ENCODE data around the gene BUD31.
A peak's percentile ranks its signal among the peaks of the same experiment; 100 is the strongest.

The BUD31 gene

GRCh38 chr7:99433158-99433557, 24.4 kb downstream of the BUD31 start:
- DNase-seq (ENCODE audit: low spot score): no peak

- no peak for DNase-seq (ENCODE audit: low spot score)
These were observed 29.3 kb downstream of the BUD31 start for GRCh38 chr7:99437946-99438572.

- peak; percentile 99 for DNase-seq (ENCODE audit: low spot score)
These were observed 30.1 kb downstream of the BUD31 start, which contains the start of the genes CPSF4 and PTCD1 for GRCh38 chr7:99438573-99439480. Gene CPSF4, plus strand, starts transcription at chr7:99438943. Its CDS starts 140 bp downstream, at chr7:99439083. Gene PTCD1, minus strand, starts transcription at chr7:99438798. Its CDS starts 3,556 bp downstream, at chr7:99435242.

DNA sequence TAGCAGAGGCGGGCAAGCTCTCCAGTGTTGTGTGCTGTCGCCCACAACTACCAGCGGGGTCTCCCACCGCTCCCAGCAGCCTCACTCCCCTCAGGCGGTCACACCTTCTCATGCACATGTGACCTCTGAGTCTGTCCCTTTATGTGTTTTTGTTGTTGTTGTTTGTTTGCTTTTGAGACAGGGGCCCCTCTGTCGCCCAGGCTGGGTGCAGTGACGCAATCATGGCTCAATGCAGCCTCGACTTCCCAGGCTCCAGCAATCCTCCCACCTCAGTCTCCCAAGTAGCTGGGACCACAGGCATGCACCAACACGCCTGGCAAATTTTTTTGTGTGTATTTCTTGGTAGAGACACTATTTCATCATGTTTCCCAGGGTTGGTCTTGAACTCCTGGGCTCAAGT, 31.4 kb downstream of the BUD31 start:
- no peak for DNase-seq (ENCODE audit: low spot score)

DNA sequence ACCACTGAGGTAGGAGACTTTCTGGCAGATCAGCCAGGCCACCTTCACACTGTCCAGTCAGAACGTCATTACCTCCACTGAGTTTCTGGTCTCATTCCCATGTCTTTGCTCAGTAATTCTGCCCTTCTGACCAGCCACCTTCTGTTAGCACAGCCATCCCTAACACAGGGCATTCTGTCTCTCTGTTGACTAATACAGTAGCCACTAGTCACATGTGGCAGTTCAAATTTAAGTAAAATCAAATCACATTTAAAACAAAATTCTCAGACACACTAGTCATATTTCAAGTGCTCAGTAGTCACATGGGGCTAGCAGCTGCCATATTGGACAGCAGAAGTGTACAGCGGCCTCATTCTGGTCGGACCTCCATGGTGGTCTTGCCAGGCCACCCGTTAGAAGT, 37.3 kb downstream of the BUD31 start:
- no peak for DNase-seq (ENCODE audit: low spot score)

DNA sequence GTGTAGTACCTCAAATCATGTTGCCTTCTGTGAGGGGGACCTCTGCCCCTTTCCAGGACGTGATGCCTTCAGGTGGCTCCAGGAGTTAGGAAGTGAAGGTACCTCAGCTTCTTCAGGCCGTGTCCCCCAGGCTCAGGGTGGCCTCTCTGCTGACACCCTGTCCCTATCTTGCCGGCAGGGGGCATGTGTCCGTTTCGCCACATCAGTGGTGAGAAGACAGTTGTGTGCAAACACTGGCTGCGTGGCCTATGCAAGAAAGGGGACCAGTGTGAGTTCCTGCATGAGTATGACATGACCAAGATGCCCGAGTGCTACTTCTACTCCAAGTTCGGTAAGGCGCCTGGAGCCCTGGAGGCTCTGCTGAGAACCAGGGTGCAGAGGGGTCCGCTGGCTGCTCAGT, 39.2 kb downstream of the BUD31 start:
- no peak for DNase-seq (ENCODE audit: low spot score)

DNA sequence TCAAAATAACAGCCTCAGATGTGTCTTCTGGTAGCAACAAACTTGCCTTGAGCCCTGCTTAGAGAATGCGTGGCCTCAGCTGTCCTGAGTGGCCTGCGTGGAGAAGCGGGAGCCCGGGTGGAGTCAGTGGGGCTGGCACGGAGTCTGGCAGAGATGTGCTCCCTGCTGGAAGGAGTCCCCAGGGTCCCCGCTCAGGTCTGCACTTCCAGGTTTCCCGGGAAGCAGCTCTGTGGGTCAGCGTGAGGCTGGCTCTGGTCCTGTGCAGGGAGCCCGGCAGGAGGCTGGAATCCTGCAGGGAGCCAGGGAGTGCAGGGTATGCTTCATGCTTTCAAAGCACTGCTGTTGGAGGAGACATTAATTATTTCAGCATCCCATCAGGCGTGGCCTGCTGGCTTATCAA, 40.1 kb downstream of the BUD31 start:
- no peak for DNase-seq (ENCODE audit: low spot score)

- no peak for DNase-seq (ENCODE audit: low spot score)
These were observed 40.6 kb downstream of the BUD31 start for GRCh38 chr7:99449326-99449725.

- no peak for DNase-seq (ENCODE audit: low spot score)
These were observed 43.2 kb downstream of the BUD31 start for GRCh38 chr7:99451936-99452335.

DNA sequence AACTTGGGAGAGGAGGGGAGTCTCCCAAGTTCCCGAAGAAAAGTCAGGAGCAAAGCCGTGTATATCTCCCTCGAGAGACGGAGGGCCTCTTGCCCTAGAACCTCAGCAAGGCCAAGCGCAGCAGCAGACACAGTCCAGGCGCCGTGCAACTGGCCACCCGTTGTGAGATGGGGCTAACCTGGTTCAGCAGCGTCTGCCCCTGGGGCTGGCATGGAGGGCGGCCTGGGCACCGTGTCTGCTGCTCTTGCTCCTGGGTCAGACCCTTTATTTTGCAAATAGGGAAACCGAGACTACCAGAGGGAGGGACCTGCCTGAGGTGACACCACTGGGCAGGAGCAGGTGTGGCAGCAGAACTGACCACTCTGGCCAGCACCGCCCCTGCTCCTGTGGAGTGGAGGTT, 43.8 kb downstream of the BUD31 start:
- no peak for DNase-seq (ENCODE audit: low spot score)

DNA sequence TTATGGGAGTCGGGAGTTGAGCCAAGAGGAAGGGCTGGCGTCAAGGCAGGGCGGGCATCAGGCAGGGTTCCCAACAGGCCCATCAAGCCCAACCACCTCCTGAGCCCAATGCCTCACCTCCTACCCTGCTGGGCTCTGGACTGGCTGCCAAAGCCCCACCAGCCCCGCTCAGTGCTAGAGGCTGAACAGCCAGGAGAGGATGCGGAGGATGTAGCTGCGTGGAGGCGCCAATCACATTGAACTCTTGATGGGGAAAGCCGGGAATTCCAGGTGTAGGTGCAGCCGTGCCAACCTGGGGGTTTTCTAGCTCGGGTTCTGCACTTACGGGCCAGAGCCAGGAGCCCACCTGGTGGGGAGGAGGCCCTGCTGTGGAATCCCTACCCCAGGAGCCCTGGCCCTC, 44.3 kb downstream of the BUD31 start:
- DNase-seq (ENCODE audit: low spot score): no peak

- no peak for DNase-seq (ENCODE audit: low spot score)
These were observed 47.1 kb downstream of the BUD31 start for GRCh38 chr7:99455874-99456273.

GRCh38 chr7:99456288-99456687, 47.5 kb downstream of the BUD31 start:
- DNase-seq (ENCODE audit: low spot score): no peak

- DNase-seq (ENCODE audit: low spot score): no peak
These were observed 48.4 kb downstream of the BUD31 start for GRCh38 chr7:99457050-99457649.

DNA sequence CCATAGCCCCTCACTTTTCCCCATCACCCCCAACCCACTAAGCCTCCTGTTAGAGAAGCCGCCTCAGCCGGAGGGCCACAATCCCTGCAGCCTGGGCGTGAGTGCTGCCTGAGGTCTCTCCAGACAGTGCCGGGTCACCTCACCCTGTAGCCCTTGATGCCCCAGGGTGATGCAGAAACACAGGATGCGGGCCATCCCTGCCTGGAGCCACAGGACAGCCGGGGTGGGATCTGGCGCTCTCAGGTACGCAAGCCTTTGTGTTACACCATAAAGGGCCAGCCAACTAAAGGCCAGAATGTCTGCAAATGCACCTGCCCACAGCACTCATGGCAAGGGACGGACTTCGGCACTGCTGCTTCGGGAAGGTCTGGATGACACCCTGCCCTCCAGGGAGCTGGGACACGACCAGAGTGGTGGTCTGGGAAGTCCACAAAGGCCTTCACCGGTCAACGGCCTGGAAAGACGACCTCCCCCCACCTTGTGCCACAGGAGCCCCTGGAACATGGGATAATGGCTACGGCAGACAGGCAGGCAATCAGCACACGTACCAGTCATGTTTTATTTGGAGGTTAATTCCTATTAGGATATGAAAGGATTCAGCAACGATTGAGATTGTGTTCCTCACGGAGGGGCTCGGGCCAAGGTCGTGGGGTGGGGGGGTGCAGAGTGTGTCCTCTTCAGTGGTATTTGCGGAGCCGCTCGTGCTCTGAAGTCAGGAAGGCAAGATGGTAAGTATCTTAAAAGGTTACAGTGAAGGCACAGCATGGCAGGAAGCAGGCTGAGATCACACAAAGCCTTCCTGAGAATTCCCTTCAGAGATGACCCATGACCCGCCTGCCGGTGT, 49.1 kb downstream of the BUD31 start:
- no peak for DNase-seq (ENCODE audit: low spot score)

DNA sequence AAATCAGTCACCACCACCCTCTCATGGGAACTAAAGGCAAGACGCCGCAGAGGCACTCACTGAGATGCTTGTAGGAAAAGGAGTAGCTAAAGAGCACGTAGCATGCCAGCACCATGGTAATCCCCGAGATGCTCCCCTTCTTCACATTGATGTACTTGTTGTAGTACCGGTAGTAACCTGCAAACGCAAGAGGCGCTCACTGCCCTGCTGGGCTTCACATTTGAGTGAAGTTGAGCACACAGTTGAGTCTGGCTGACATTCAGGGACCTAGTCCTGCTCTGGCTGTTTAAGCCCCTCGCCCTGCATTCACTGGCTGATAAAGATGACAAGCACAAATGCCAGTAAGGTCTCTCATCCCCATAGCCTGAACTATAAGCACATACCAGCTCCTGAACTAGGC, 50.3 kb downstream of the BUD31 start:
- no peak for DNase-seq (ENCODE audit: low spot score)

DNA sequence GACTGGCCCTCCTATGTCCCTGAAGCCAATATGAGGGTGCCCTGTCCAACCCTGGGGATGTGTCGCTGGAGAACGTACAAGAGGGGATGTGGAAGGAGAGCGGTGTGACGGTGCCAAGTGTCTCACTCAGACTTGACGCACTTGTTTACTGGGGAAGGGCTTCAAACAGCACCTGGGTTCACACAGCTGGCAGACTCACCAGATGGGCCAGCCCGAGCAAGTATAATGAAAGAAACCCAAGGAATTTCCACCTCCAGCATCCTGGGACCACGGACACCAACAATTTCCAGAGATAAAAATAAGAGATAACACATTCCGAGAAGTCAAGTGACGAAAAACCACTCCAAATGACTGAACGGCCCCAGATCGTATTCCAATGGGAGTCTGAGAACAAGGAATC, 51.9 kb downstream of the BUD31 start:
- DNase-seq (ENCODE audit: low spot score): no peak

GRCh38 chr7:99461221-99461620, 52.5 kb downstream of the BUD31 start:
- DNase-seq (ENCODE audit: low spot score): no peak

GRCh38 chr7:99465421-99465768, 56.6 kb downstream of the BUD31 start:
- no peak for DNase-seq (ENCODE audit: low spot score)

DNA sequence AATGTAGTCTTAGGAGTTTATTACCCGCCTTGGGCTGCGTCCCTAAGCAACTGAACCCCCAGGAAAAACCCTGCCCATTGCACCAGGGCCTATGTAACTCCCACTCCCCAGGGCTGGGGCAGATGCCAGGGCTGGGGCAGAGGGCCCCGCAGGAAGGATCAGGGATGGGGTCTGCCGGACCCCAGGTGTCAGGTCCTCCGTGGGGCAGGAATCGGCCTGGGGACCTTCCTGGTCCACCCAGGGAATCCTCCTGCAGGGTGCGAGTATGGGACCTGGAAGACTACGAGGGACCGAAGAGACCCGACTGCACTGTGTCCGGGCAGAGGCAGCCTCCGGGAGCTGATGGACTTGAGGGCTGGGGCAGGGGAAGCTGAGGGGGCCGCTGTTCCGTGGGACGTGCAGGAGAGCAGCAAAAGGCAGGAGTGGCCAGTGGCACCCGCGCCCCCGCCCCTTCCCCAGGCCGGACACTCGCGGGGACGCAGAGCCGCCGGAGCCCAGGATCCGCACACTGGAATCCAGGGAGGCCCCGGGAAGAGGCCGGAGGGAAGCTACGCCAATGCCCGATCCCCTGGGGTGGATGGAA, 59.7 kb downstream of the BUD31 start:
- no peak for DNase-seq (ENCODE audit: low spot score)

Measured in LoVo (cell line).